ENCODE results near the gene CANT1. TPM values are rescaled to one million over a fixed set of nuclear protein-coding genes. Genes with fewer than 3 reads are reported as not detected.

Gene CANT1
- total RNA-seq, 1 experiment from 2014 or later: 97.1 TPM

DNA sequence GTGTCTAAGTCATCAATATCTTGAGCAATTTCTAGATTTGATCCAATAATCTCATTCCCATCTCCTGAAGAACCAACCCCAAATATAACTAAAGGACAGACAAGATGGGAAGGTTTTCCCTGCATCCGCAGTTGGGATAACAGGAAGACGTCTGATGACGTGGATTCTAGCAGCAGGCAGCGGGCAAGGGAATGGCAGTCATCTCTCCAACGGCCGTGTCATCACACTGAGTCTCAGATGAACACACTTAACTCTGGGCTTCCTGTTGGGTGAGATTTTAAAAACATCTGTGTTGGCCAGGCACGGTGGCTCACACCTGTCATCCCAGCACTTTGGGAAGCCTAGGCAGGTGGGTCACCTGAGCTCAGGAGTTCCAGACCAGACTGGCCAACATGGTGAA lies 63.4 kb downstream of the CANT1 start:
- Histone ChIP-seq H3K79me2 (ENCODE audit: insufficient read depth, low read length) (no peaks in the 10 kb centered on the region), H3K27ac (ENCODE audit: low read depth, low read length) (no peak overlapping the region), H3K9ac (ENCODE audit: low read length) (no peak overlapping the region), H3K4me1 (ENCODE audit: control insufficient read depth in 1 of 2, insufficient read depth in 2 of 2, low read length in 2 of 2) (peaks cover 15 to 27% of the 10 kb centered on the region in 2 experiments), H3K9me3 (ENCODE audit: control insufficient read depth in 1 of 2, insufficient read depth in 1 of 2, low read depth in 1 of 2, low read length in 2 of 2) (no peaks in the 10 kb centered on the region), H3K4me3 (replicated peaks in 1 of 2; ENCODE audit: low read depth in 1 of 2, low read length in 2 of 2) (no peak overlapping the region), H2AFZ (ENCODE audit: low read depth, low read length, poor library complexity, severe bottlenecking) (no peak overlapping the region), H3K27me3 (ENCODE audit: insufficient read depth, low read length) (no peaks in the 10 kb centered on the region), H3K9me2 (ENCODE audit: insufficient read depth) (0 out of 2 replicates have a peak, but pooled peaks cover 4% of the 10 kb centered on the region), H3K4me2 (ENCODE audit: low read length) (no peak overlapping the region), H4K20me1 (ENCODE audit: insufficient read depth) (no peaks in the 10 kb centered on the region), H3K36me3 (ENCODE audit: control insufficient read depth in 1 of 2, insufficient read depth in 2 of 2, low read length in 2 of 2) (no peaks in the 10 kb centered on the region)
- TF ChIP-seq, protein P1, sequence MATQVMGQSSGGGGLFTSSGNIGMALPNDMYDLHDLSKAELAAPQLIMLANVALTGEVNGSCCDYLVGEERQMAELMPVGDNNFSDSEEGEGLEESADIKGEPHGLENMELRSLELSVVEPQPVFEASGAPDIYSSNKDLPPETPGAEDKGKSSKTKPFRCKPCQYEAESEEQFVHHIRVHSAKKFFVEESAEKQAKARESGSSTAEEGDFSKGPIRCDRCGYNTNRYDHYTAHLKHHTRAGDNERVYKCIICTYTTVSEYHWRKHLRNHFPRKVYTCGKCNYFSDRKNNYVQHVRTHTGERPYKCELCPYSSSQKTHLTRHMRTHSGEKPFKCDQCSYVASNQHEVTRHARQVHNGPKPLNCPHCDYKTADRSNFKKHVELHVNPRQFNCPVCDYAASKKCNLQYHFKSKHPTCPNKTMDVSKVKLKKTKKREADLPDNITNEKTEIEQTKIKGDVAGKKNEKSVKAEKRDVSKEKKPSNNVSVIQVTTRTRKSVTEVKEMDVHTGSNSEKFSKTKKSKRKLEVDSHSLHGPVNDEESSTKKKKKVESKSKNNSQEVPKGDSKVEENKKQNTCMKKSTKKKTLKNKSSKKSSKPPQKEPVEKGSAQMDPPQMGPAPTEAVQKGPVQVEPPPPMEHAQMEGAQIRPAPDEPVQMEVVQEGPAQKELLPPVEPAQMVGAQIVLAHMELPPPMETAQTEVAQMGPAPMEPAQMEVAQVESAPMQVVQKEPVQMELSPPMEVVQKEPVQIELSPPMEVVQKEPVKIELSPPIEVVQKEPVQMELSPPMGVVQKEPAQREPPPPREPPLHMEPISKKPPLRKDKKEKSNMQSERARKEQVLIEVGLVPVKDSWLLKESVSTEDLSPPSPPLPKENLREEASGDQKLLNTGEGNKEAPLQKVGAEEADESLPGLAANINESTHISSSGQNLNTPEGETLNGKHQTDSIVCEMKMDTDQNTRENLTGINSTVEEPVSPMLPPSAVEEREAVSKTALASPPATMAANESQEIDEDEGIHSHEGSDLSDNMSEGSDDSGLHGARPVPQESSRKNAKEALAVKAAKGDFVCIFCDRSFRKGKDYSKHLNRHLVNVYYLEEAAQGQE (IDR thresholded peaks at IDR 0.05; ENCODE audit: low read depth): no peak
- TF ChIP-seq JUND (IDR thresholded peaks at IDR 0.05) (no peak), ZFX (IDR thresholded peaks at IDR 0.05) (no peak), POLR2AphosphoS5 (IDR thresholded peaks at IDR 0.05; ENCODE audit: low read depth, low read length) (no peak), RAD21 (IDR thresholded peaks at IDR 0.05; ENCODE audit: low read depth) (no peak), ZNF274 (IDR thresholded peaks at IDR 0.05; ENCODE audit: low read depth, low read length) (no peak), SRF (IDR thresholded peaks at IDR 0.05; ENCODE audit: low read depth) (no peak), EZH2phosphoT487 (IDR thresholded peaks at IDR 0.05; ENCODE audit: borderline replicate concordance) (no peak), ELF1 (IDR thresholded peaks at IDR 0.05; ENCODE audit: borderline replicate concordance, low read depth) (no peak), SP1 (IDR thresholded peaks at IDR 0.05; ENCODE audit: low read depth) (no peak), CEBPB (IDR thresholded peaks at IDR 0.05; ENCODE audit: low read depth) (no peak), EGR1 (IDR thresholded peaks at IDR 0.05; ENCODE audit: low read depth) (no peak), CTCF (IDR thresholded peaks at IDR 0.05 in 2 of 3, conservative IDR thresholded peaks at IDR 0.05 in 1 of 3; ENCODE audit: borderline replicate concordance in 1 of 3, insufficient read depth in 1 of 3, low read depth in 2 of 3, low read length in 2 of 3) (no peak), YY1 (IDR thresholded peaks at IDR 0.05; ENCODE audit: extremely low read depth, insufficient replicate concordance, low read depth, low read length) (no peak), POLR2A (IDR thresholded peaks at IDR 0.05; ENCODE audit: borderline replicate concordance, extremely low read depth, insufficient read depth, insufficient read length) (no peak), EZH2 (IDR thresholded peaks at IDR 0.05) (no peak), CBX3 (IDR thresholded peaks at IDR 0.05; ENCODE audit: low read depth) (no peak), MAX (IDR thresholded peaks at IDR 0.05) (no peak)
- TF ChIP-seq, protein P2, sequence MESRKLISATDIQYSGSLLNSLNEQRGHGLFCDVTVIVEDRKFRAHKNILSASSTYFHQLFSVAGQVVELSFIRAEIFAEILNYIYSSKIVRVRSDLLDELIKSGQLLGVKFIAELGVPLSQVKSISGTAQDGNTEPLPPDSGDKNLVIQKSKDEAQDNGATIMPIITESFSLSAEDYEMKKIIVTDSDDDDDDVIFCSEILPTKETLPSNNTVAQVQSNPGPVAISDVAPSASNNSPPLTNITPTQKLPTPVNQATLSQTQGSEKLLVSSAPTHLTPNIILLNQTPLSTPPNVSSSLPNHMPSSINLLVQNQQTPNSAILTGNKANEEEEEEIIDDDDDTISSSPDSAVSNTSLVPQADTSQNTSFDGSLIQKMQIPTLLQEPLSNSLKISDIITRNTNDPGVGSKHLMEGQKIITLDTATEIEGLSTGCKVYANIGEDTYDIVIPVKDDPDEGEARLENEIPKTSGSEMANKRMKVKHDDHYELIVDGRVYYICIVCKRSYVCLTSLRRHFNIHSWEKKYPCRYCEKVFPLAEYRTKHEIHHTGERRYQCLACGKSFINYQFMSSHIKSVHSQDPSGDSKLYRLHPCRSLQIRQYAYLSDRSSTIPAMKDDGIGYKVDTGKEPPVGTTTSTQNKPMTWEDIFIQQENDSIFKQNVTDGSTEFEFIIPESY (IDR thresholded peaks at IDR 0.05; ENCODE audit: extremely low read depth, insufficient replicate concordance, low read length): no peak
- ATAC-seq: no peak
- DNase-seq (ENCODE audit: low read depth, low spot score): no peak
- BruUV-seq (replicated peaks): no TSS peak
- ChIA-PET RAD21 (ENCODE audit: low non-redundant PET in 1 of 2, low total read pairs in 2 of 2, uncharacterized antibody in 2 of 2, unreplicated experiment in 2 of 2) (no interaction called here), POLR2A (no interaction called here), CTCF (no interaction called here)
- intact Hi-C loops (cut with micrococcal nuclease): no loop called here

All from HCT116 (cell line).